ENCODE measurements around the gene SLC16A7.
"Not testable (repeated sequence)": the region's sequence is repeated elsewhere in the genome, so short reads cannot be mapped to it uniquely, and the experiment has no call there.

Gene SLC16A7

GRCh38 chr12:59595883-59596540, at the start of gene SLC16A7:
Gene SLC16A7, plus strand, starts transcription at chr12:59596029. Its CDS starts 108,773 bp downstream, at chr12:59704802.
- peak; percentile 50 for DNase-seq (ENCODE audit: low read depth)

GRCh38 chr12:59548930-59549329, 46.9 kb upstream of the SLC16A7 start:
- no peak for DNase-seq (ENCODE audit: low read depth)

GRCh38 chr12:59559696-59560095, 36.1 kb upstream of the SLC16A7 start:
- no peak for DNase-seq (ENCODE audit: low read depth)

GRCh38 chr12:59570145-59570544, 25.7 kb upstream of the SLC16A7 start:
- no peak for DNase-seq (ENCODE audit: low read depth)

GRCh38 chr12:59574406-59574805, 21.4 kb upstream of the SLC16A7 start:
- DNase-seq (ENCODE audit: low read depth), result no peak

- no peak for DNase-seq (ENCODE audit: low read depth)
Observed at GRCh38 chr12:59575826-59576225, 20.0 kb upstream of the SLC16A7 start.

- no peak for DNase-seq (ENCODE audit: low read depth)
Observed at GRCh38 chr12:59578254-59578653, 17.6 kb upstream of the SLC16A7 start.

- no peak for DNase-seq (ENCODE audit: low read depth)
Observed at GRCh38 chr12:59579631-59580030, 16.2 kb upstream of the SLC16A7 start.

GRCh38 chr12:59580050-59580449, 15.8 kb upstream of the SLC16A7 start:
- DNase-seq (ENCODE audit: low read depth), result no peak

- DNase-seq (ENCODE audit: low read depth), result no peak
Observed at GRCh38 chr12:59583003-59583712, 12.7 kb upstream of the SLC16A7 start.

- DNase-seq (ENCODE audit: low read depth), result no peak
Observed at GRCh38 chr12:59587710-59588109, 8.1 kb upstream of the SLC16A7 start.

- no peak for DNase-seq (ENCODE audit: low read depth)
Observed at GRCh38 chr12:59593761-59594160, 2.1 kb upstream of the SLC16A7 start.

- DNase-seq (ENCODE audit: low read depth), result no peak
Observed at GRCh38 chr12:59594943-59595500, 807 bp upstream of the SLC16A7 start.

- DNase-seq (ENCODE audit: low read depth), result no peak
Observed at GRCh38 chr12:59595565-59595882, 305 bp upstream of the SLC16A7 start.

- DNase-seq (ENCODE audit: low read depth), result peak; percentile 83
Observed at GRCh38 chr12:59597385-59597781, 1.6 kb downstream of the SLC16A7 start.

- no peak for DNase-seq (ENCODE audit: low read depth)
Observed at GRCh38 chr12:59600171-59600570, 4.3 kb downstream of the SLC16A7 start.

- no peak for DNase-seq (ENCODE audit: low read depth)
Observed at GRCh38 chr12:59603754-59604153, 7.9 kb downstream of the SLC16A7 start.

- not testable (repeated sequence) for DNase-seq (ENCODE audit: low read depth)
Observed at GRCh38 chr12:59612823-59613434, 17.1 kb downstream of the SLC16A7 start.

GRCh38 chr12:59615392-59616165, 19.8 kb downstream of the SLC16A7 start:
- DNase-seq (ENCODE audit: low read depth), result no peak

- DNase-seq (ENCODE audit: low read depth), result no peak
Observed at GRCh38 chr12:59619461-59620240, 23.8 kb downstream of the SLC16A7 start.

- DNase-seq (ENCODE audit: low read depth), result no peak
Observed at GRCh38 chr12:59620326-59620725, 24.5 kb downstream of the SLC16A7 start.
